GM03348 (cell line): ENCODE data around the gene HARBI1.

Source experiments
- DNase-seq: peaks from one replicate; pipeline ENCODE4 v3.0.0; 2012; ENCODE audit warnings: low spot score

HARBI1 gene, protein sequence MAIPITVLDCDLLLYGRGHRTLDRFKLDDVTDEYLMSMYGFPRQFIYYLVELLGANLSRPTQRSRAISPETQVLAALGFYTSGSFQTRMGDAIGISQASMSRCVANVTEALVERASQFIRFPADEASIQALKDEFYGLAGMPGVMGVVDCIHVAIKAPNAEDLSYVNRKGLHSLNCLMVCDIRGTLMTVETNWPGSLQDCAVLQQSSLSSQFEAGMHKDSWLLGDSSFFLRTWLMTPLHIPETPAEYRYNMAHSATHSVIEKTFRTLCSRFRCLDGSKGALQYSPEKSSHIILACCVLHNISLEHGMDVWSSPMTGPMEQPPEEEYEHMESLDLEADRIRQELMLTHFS

DNA sequence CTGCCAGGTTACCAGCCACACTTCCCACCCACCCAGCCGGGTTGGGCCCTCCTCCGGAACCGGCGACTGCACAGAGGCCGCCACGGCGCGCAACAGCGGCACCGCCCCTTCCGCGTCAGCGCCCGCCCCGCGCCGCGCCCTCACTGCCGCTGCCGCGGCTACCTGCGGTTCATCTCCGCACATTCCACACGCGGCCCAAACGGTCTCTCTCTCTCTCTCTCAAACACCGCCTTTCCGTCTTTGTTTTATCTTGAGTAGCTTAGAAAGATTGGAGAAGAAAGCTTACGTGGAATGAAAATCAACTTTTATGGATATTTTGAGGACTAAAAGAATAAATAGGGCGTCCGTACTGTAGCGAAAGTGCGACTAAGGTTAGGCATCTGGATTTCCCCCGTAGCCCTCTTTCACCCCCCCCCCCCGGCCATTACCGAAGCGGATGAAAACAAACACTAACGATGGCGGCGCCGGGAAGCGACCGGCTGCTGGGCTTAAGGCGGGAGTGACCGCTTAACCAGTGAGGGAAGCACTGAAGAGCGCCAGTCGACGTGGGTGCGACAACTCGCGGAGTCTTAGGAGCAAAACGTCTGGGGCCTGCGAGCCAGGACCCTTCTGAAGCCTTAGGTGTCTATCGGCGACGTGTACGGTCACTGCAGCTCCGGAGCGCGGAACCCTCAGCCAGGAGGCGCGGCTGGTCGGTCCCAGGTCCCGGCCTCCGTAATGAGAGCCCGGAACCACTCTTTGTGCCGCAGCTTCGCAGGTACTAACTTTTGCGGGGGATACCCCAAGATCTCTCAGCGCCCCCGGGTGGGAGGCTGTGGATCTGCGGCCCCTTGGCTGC lies at the start of gene HARBI1, which contains the start of gene ATG13:
Gene HARBI1 (minus strand): TSS at position 94 of the 838 bp plus-strand sequence. CDS start 990 bp downstream, outside the sequence.
Gene ATG13 (plus strand): TSS at position 420 of the 838 bp plus-strand sequence. CDS start 26,739 bp downstream, outside the sequence.
- DNase-seq: peak; percentile 96

DNA sequence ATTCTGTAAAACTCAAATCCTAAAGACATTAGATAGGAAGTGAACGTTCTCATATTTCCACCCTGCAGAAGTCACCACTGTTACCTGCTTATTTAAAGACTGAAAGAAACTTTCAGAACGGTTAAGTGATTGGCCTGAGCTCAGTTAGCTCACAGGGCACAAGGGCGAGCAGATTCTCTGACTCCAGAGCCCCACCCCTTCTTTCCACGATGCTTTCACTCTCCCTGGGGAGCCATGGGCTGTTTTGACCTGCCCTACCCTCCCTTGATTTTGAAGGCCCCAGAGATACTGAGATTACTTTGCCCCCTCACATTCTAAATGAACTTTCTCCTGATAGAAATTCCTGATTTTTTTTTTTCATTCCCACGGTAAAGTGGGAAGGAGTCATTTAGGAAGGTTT lies 49.5 kb upstream of the HARBI1 start:
- DNase-seq: no peak

DNA sequence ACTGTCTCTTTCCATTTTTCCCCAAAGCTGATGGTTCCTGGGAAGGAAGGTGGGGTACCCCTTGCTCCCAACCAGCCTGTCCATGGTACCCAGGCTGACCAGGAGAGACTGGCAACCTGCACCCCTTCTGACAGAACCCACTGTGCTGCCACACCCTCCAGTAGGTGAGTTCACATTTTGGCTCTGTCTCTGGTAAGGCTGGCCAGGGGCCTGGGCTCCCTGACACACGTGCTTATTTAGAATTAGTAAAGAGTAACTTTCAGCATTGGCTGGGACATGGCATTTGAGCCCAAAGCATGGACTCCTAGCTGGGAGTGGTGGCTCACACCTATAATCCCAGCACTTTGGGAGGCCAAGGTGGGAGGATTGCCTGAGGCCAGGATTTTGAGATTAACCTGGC lies 48.3 kb upstream of the HARBI1 start:
- DNase-seq: no peak

DNA sequence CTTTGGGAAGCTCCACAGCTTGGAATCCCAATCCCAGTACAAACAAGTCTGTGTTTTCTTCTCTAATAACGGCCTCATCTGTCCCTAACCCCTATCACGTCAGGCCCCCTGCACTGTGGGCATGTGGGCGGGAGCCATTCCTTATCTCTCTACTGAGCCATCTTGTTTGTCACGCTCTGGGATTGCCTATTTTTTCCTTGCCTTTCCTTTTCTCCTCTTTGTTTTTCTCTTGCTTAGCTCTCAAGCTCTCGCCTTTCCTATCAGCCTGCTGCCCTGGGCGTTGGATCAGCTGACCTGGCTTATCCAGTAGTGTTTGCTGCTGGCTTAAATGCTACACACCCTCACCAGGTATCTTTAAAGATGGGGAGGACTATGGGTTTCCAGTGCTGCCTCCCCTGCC lies 47.6 kb upstream of the HARBI1 start:
- no peak for DNase-seq

DNA sequence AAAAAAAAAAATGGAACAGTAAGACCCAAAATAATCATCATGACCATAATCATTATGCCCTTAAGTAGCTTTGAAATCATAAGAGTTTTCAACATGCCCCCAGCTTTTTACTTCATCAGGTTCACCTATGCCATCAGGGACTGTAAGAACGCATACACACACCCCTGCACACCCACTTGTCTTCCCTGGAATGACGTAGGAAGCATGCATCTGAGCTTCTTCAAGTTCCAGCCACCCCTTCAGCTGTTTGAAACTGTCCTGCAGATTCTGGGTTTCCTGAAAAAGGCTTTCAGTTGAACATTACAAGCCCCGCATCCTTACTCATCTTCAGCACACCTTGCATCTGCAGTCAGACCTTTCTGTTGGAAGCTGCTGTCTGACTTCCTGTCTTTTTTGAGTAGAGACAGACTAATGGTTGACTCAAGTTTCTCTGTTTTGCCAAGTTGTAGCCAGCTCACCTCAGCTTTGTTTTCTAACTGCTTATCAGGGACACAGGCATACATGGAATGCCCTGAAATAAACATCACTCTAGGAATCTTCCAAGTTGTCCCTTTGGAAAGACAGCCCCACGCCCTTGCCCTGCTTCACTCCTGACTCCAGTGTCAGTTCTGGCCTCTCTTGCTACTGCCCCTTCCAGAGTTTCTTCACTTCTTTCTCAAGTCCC lies 46.4 kb upstream of the HARBI1 start:
- no peak for DNase-seq

DNA sequence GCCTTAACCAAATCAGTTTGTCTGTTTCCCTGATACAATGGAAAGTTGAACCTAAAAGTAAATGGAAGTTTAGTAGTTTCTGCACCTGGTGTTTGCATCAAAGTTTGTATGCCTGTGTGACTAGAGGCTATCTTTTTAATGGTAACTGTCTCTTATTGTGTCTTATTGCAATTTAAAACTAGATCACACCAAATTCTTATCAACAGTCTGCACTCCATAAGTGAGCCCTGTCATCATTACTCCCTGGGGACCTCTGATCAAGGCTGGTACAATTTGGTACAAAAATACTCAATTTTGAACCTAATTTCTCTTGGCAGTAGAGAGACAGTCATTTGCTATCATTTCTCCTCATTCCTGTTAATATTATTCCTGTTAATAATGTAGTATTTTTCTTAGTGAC lies 45.3 kb upstream of the HARBI1 start:
- no peak for DNase-seq

DNA sequence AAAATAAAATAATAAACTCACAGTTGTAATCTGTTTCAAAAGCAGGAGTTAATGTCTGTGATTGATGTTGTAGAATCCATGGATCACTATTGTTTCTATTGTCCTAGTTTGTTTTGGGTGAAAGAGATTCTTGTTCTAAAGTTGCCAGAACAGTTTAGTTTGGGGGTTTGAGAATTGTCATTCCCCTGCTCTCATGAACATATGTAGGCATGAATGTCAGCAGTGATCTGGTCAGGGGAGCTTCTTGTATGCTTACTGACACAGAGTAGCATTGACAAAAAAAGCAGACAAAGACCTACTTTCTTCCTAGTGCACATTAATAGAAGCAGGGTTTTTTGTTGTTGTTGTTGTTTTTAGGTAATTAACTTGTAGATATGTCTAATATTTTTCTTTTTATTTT lies 44.8 kb upstream of the HARBI1 start:
- DNase-seq: no peak

DNA sequence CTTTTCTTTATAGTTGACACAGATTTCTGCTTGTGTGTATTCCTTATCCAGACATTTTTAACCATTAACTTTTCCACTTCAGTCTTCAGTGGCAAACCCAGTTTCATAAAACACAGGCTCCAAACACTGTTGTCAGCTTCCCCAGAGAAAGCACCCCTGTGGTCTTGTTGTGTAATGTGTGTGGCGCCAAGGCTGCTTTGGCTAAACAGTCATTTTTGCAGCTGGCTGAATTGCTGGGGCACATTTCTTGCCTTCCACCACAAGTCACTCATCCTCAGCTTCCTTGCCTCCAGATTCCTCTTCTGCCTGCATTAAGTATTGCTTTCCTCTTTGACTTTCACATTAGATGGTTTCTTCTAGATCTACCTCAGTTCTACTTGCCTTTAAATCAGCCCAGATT lies 42.9 kb upstream of the HARBI1 start:
- DNase-seq: peak; percentile 62

DNA sequence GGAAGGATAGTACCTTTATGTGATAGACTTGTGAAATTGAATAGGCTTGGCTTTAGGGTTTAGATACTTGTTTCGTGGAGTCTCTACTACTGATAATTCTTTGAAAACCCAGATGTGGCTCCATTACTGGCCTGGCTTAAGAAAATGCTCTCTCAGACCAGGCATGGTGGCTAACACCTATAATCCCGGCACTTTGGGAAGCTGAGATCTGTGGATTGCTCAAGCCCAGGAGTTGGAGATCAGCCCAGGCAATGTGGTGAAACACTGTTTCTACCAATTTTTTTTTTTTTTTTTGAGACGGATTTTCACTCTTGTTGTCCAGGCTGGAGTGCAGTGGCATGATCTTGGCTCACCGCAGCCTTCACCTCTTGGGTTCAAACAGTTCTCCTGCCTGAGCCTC lies 41.2 kb upstream of the HARBI1 start:
- DNase-seq: peak; percentile 27

DNA sequence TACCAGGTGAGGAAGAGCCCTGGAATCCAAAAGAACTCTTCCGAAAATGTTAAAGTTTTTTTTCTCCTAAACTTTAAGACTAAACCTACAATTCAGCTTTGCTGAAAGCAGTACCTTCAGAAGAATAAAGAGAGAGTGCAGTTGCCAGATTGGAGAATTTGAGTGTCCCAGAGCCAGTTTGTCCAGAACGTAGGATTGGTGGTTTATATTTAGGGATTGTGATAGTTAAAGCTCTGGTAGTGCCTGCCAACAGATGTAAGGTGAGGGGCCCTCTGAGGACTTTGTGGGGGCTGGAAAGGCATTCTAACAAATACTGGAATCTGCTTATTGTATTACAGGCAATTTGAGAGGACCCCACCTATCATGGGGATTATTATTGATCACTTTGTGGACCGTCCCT lies 40.2 kb upstream of the HARBI1 start:
- no peak for DNase-seq

DNA sequence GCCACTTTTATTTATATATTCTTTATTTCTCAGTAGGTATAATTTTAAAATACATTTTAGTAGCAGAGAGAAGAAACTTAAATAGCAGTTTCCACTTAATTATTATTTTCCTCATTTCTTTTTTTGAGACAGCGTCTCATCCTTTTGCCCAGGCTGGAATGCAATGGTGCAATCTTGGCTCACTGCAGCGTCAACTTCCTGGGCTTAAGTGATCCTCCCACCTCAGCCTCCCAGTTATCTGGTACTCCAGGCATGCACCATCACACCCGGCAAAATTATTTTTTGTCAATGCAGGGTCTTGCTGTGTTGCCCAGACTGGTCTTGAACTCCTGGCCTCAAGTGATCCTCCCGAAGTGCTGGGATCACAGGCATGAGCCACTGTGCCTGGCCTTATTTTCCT lies 38.6 kb upstream of the HARBI1 start:
- no peak for DNase-seq

DNA sequence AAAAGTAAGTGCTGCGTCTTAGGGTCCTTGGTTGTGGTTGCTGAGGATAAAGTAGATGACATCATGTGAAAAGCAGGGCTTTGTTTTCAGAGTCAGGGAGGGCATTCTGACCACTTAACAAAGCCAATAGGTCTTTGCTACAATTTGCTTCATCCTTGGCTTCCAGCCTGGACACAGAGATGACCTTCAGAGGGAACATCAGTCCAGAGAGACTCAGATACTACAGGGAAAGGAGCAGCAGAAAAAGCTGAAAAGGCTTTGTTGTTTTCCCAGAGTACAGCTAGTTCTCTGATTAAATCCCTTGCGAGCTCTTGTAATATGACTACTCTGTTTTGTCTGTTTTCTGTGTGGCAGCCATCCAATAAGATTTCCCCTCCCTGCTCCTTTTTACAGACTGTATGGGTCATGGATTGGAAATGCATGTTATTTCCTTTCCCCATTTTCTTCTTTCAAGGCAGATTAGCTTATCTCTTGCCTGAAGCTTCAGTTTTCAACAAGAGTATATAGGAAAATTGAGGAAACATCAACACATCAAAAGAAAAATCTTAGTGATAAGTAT lies 32.2 kb upstream of the HARBI1 start:
- peak; percentile 86 for DNase-seq

DNA sequence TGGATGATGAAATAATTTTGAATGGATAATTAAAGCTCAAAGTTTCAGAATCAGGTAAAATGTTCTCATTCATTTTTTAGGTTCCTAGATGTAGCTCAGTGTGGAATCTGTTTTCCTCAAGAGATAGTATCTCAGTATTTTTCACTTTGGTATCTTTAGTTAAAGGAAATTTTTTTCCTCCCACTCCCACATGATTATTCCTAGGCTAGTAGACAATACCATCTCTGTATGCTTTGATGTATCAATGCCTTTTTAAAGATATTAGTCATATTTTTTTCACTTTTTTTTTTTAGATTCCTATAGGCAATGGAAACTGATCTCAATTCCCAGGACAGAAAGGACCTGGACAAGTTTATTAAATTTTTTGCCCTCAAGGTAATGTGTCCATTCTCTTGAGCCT lies 27.0 kb upstream of the HARBI1 start:
- DNase-seq: no peak

DNA sequence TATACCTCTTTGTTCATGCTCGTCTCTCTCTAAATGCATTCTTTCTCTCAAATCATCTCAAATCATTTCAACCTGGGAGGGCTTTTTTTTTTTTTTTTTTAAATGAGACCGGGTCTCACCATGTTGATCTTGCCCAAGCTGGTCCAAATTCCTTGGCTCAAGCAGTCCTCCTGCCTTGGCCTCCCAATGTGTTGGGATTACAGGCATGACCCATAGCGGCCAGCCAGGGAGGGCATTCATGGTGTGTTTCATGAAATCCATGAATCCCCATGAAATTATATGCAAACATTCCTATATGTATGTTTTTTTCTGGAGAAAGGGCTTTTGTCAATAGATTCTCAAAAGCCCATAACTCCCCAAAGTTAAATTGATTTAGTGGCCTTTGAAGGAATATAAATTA lies 26.5 kb upstream of the HARBI1 start:
- DNase-seq: no peak

DNA sequence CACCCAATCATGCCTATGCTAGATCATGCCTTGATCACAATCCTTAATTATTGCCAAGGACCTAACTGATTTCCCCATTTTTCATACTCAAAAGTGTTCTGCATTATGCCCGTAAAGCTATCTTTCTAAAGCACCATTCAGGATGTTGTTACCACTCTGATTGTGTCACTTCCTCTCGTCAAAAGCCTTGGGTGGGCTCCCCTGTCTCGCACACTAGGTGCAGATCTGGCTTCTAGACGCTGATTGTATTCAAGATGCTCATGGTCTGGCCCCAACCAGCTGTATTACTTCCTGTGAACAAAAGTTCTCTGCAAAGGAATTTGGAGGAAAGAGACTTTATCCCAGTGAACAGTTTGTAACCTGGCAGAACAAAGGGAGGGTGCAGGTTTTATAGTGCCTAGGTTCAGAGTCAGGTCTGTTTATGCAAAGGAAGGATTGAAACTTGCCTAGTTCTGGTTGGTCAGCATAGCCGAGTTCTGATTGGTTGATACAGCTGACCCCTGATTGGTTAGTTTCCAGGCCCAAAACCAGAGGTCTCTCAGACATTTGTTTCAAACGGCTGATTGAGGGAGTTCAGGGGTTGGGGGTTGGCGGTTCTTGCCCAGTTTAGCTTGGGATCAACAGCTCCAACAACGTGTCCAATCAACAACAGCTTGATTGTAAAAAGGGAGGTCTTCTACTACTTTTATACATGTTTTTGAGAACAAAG lies 25.8 kb upstream of the HARBI1 start:
- no peak for DNase-seq

DNA sequence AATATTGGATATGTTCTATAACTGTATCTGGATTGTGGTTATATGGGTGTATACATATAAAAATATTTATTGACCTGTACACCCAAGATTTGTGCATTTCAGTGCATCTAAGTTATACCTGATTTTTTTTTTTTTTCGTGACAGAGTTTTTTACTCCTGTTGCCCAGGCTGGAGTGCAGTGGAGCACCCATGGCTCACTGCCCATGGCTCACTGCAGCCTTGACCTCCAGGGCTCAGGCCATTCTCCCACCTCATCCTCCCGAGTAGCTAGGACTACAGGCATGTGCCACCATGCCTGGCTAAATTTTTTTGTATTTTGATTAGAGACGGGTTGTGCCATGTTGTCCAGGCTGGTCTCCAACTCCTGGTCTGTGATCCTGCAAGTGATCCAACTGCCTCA lies 24.6 kb upstream of the HARBI1 start:
- no peak for DNase-seq

DNA sequence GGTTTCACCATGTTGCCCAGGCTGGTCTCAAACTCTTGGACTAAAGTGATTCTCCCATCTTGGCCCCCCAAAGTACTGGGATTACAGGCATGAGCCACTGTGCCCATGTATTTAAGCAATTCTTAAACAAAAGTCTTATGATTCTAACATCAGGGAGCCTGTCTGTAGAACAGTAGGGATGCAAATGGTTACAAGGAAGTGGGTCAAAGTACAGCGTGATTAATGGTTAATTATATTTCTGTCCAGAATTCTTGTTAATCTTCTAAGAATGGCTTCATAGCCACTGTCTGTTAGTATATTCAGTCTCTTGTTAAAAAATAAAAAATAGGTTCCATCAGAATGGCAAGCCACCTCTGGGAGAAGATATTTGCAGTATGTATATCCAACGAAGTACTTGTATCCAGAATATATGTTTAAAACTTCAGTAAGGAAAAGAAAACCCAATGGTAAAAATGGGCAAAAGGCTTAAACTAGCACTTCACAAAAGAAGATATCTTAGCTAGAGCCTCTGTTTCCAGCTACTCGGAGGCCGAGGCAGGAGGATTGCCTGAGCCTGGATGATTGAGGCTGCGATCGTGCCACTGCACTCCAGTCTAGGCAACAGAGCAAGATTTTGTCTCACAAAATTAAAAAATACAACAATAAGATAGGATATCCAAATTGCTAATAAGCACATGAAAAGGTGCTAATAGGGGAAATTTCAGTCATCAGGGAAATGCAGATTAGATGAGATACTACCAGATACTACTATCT lies 23.2 kb upstream of the HARBI1 start:
- no peak for DNase-seq

DNA sequence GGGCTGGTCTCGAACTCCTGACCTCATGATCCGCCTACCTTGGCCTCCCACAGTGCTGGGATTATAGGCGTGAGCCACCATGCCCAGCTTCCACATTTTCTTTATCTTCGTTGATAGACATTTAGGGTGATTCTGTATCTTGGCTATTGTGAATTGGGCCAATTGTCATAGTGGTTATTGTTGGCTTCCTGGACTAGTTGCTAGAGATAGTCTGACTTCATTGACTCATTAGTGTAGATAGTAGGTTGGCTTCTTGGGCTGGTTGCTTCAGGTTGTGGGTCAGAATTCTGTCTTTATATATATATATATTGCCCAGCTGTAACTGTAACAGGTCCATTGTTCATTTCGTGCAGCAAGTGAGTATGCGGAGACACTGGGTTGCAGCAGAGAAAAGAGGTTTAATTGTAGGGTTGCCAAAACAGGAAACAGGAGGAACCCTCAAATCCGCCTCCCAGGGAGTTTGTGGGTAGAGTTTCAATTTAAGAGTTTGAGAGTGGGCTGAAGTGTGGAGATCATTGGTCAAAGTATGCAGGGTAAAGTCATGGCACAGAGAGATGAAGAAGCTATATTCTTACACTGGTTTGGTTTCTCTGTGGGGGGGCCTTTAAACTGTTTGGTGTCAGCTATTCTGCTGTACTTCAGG lies 22.3 kb upstream of the HARBI1 start:
- DNase-seq: no peak

DNA sequence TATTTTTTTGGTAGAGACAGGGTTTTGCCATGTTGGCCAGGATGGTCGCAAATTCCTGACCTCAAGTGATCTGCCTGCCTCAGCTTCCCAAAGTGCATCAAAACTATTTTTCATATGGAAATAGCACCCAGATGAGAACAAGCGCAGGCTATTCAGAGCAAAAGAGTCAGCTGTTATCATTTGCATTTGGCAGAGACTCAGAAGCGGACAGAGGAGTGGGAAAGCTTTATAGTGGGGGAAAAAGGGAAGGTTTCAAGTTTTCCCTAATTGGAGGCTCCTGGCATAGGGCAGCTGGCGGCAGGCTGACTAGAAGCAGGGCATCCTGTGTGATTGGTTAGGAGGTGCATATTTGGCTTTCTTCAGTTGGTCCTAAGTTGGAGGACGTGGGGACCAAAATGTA lies 20.5 kb upstream of the HARBI1 start:
- no peak for DNase-seq

DNA sequence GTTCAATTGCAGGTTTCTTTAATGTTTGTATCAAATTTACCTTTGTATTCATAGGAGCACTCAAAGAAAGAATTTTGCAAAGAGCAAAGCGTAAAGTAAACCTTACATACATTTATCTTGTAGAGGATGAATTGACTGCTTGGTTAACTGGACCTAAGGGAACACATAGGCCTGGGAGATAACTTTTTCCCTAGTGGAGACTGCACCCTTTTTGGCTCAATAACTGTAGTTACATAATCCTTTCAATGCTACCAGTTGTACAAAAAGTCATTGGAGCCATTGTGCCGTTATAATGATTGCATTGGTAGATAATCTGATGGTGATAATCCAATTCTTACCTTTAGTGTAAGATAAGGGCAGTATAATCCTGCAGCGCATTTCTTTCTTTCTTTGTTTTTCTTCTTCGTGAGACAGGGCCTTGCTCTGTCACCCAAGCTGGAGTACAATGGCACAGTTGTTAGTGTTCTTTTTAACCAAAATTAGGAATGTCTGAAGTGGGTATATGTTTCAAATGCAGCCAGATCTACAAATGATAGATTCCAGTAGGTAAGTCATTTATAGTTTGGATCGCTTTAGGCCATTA lies 18.6 kb upstream of the HARBI1 start:
- DNase-seq: no peak
